ENCODE data around the gene C10orf95.
"Not testable (repeated sequence)": the region's sequence is repeated elsewhere in the genome, so short reads cannot be mapped to it uniquely, and the experiment has no call there.

Gene C10orf95, protein sequence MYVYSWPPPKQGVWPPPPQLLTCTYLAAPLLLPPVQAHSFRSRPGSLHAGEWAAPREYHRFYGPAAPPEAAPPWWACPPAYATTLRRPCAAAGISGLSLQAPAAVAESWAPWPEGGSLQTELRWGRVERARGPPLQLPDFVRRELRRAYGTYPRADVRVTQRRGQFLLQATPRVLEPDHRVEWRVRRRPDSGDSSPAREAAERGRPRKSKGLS

DNA sequence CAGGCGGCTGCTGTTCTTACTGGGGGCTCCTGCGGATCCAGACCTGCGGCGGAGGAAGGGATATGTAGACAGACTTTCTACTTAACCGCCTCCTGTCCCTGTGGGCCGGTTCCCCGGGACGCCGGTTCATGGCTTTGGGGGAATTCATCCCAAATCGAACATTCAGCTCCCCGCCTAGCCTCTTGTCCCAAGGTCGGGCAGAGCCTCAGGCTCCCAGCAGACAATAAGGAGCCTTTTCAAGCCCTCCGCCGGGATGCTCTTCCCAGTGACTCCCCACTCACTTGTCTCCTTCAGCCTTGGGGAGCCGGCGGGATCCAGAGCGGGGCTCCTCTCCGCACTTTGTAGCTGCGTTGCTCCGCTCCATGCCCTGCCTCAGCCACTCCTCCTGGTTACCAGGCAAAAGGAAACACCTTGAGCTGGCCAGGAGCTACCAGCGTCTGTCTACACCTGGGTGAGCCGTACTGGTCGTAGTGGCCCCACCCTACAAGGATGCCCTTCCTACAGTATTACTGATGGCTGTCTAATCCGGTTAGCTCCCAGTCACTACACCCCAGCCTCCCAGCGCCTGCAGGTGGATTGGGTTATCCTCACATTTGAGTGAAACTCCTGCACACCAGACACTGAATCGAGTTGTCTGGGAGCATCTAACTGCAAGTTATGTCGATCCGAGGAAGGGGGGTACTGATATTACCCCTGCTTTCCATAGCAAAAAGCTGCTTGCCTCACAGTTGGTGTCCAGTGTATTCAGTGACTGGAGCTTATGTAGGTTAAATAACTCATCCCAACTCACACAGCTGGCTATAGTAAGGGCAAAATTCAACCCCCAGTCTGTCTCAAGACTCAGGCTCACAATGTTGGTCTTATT is at the start of gene C10orf95:
TSS of gene C10orf95 (minus strand) at position 439 of the 865 bp plus-strand sequence. CDS start 450 bp downstream, outside the sequence.
- no peak for DNase-seq

DNA sequence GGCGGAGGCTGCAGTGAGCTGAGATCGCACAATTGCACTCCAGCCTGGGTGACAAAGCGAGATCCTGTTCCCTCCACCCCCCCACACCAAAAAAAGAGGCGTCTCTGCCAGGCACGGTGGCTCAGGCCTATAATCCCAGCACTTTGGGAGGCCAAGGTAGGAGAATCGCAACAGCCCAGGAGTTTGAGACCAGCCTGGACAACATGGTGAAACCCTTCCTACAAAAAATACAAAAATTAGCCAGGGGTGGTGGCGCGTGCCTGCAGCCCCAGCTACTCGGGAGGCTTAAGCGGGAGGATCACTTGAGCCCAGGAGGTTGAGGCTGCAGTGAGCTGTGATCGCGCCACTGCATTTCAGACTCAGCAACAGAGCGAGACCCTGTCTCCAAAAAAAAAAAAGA is 49.3 kb upstream of the C10orf95 start:
- not testable (repeated sequence) for DNase-seq

DNA sequence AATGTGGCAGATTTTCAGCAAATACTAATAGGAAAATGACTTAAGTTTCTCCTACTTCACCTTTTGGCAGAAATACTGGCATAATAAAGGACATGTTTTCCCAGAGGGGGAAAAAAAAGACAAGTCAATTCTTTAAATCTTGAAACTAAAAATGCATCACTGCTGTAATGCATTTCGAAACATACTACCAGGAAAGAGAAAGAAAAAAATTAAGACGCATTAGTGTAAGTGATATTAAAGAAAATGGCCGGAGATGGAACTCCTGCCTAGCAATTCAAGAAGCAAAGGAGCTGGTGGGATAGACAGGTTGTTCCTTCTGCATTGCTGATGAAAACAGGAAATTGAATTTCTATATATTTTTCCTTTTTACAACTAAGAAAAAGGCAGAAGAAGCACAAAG is 48.0 kb upstream of the C10orf95 start:
- DNase-seq: no peak

DNA sequence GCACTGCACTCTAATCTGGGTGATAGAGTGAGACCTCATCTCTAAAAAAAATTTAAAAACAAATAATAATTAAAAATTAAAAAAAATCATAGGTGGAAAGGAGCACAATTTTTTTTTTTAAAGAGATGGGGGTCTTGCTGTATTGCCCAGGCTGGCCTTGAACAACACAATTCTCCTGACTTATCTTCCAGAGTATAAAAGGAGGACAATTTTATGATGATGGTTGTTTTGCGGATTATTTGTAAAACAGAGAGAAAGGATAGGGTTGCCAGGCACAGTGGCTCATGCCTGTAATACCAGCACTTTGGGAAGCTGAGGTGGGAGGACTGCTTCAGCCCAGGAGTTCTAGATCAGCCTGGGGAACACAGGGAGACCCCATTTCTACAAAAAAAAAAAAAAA is 46.2 kb upstream of the C10orf95 start:
- DNase-seq: no peak

DNA sequence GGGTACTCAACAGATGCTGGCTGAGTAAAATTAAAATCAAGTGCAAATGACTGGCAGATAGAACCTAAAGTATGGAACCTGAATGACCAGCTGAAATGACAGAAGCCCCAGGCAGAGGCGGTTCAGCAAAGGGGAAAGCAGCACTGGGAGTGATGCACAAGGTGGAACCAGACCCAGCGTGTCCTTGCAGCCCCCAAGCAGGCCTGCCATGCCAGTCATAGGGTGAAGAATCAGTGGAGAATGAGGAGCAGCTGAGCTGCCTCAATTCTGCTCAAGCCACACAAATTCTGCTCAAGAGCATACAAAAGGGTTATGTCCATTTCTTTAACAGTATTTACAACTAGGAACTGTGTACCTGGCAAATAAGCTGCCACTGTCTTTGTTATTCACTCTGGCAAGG is 42.4 kb upstream of the C10orf95 start:
- no peak for DNase-seq

DNA sequence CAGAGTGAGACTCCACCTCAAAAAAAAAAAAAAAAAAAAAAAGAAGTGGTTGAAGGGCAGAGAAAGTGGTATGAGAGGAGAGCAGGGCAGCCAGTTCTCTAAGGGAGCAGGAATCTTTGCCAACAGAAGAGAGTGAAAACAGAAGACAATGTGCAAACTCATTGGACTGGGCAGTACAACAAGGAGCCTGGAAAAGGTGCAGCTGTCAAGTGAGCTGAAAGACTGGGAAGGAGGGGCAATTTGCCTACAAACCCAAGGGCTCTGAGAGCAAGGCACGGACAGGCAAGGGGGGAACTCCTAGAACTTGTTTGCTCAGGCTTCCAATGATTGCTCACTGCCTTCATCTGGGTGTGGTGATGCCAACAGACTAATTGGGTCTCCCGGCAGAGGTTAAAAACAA is 41.6 kb upstream of the C10orf95 start:
- DNase-seq: peak; percentile 71

DNA sequence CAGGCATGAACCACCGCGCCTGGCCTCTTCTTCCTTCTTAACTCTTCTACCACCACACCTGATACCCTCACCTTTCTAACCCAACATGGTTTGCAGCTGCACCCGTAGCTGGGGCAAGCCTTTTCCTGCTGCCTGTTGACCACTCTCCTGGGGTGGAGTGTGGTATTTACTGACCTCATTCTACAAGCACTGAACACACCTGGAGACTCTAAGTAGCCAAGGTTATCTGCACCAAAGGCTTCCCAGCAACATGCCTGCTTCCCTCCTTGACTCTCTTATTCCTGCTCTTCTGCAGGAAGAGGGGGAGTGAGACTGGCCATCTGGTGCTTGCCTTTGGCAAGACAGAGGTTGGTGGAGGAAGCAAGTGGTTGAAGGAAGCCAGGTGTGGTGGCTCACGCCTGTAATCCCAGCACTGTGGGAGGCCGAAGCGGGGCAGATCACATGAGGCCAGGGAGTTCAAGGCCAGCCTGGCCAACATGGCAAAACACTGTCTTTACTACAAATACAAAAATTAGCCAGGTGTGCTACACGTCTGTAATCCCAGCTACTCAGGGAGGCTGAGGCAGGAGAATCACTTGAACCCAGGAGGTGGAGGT is 41.1 kb upstream of the C10orf95 start:
- no peak for DNase-seq

DNA sequence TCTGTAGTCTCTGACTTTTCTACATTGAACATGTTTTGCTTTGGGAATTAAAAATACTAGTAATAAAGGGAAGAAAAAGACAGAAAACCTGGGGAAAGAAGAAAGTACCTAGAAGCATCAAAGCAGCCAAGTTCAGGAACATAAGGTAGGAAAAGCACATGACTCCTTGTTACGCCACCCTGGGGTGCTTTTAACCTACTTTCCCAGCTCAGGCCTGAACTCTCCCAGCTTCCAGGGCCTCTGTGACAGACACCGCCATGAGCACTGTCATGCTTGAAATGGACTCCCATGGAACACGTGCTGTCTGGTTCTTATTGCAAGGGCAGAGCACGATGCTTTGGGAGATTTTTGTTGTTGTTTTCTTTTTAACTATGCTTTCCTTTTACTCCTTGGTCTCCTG is 39.8 kb upstream of the C10orf95 start:
- DNase-seq: no peak

DNA sequence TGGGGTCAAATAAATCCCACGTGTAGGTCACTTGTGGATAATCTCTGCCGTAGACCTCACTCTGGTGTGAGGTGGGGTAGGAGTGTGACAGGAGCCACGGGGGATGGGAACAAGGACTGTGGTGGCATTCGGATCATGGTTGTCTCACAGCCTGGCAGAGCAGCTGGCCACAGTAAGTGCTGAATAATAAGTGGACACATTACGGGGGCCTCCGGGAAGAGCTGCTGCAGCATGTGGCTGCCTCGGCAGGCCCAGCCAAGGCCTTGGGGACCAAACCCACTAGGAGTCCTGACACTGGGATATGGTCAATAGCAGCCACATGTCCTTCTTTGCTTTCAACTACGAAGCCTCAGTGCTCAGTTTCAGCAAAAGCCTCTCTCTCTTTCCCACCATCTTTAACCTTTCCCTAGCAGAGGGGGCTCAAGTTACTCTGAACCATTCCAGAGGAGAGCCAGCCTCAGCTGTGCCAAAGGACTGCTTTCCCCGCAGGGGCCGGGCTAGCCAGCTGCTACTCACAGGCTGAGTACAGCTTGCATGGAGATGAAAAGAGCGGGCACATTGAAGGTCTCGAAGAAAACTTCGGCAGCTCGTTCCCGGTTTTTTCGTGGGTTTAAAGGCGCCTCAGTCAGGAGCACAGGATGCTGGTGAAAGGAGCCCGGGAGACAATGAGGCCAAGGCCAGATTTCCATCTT is 33.9 kb upstream of the C10orf95 start:
- peak; percentile 10 for DNase-seq

DNA sequence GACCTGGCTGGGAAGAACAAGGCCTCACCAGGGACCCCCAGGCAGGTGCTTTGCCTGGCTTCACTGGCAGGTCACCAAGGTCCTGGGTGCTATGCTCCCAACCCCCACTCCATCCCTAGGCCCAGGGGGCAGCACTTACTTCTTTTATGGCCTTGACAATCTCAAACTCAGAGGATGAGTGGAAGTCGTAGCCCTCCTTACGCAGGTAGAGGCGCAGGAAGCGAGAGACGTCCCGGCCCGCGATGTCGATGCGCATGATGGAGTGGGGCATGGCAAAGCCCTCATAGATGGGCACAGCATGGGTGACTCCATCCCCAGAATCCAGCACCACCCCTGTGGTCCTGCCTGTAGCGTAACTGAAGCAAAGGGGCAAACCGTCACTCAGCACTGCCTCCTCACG is 32.7 kb upstream of the C10orf95 start:
- DNase-seq: no peak

DNA sequence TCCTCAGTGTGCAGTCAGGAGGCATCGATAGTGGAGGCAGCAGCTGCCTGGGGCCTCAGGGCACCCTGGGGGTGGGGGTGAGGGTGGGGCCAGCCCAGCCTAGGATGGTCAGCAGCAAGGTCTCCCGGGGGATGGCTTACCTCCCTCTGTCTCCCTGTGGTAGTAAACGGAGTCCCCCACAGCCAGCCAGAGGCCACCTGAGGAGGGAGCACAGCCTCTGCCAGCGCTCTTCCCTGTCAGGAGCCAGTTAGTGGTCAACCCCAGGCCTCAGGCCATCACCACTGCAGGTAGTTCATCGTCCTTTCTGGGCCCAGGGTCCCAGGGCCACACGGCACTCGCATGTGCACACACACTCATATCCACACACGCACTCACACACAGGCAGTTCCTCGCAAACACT is 29.1 kb upstream of the C10orf95 start:
- DNase-seq: no peak

DNA sequence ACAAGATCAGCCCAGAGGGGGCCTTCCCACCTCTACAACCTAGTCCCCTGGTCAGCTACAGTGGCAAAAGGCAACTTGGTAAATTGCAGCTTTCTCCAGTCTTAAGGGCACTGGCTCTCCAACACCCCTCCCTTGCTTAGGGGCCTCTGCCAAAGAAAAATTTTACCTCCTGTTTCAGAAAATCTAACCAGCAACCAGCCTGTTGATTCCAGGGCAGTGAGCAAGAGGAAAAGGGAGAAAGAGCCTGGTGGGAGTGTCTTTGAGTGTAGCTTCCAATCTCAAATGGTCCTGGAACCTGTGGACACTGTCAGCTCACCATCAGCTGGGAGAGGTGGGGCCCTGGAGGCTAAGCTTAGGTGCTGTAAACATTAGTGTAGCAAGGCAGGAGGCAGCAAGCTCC is 28.3 kb upstream of the C10orf95 start:
- no peak for DNase-seq

DNA sequence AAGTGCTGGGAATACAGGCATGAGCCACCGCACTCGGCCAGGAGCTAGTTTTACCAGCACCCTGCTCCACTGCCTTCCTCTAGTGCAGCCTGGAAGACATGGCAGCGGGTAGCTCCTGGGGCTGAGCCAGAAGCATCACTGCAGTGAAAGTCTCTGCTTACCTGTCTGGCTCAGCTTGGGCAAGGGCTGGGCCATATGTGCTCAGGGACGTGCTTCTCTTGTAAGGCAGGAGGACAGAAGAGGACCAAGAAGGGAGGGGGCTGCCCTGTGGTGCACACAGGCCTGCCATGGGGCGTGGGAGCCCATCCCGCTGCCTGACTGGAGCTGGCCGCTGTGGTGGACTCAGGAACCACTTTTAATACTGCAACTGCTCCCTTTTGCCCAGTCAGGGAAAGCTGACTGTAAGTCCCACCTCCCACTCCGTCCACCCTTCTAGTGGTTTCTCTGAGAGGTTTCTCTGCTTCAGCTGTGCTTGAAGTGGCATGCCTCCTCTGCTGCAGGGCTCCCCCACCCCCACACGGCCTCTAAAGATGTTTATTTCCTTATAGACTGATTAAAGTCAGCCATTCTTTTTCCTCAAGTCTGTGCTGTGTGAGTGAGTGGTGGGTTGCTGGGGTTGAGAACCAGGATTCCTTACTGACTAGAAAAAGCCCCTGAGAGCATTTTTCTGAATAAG is 25.3 kb upstream of the C10orf95 start:
- no peak for DNase-seq

DNA sequence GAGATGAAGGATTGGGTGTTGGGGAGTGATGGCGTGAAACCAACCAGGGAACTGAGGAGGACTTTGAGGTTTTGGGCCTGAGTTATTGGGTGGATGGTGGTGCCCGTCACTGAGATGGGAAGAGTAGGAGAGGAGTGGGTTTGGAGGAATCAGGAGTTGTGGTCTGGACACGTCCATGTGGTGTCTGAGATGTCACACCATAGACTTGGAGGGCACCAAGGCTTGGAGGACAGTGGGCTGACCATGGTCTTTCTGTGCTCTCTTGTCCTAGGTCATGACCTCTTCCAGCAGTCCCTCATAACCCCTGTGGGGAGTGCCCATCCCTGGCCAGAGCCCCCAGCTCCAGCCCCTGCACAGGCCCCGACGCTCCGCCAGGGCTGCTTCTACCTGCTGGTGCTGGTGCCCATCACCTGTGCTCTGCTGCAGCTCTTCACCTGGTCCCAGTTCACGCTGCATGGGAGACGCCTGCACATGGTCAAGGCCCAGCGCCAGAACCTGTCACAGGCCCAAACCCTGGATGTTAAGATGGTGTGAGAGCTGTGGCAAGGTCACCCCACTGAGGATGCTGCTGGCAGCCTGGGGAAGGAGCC is 24.2 kb upstream of the C10orf95 start:
- no peak for DNase-seq

DNA sequence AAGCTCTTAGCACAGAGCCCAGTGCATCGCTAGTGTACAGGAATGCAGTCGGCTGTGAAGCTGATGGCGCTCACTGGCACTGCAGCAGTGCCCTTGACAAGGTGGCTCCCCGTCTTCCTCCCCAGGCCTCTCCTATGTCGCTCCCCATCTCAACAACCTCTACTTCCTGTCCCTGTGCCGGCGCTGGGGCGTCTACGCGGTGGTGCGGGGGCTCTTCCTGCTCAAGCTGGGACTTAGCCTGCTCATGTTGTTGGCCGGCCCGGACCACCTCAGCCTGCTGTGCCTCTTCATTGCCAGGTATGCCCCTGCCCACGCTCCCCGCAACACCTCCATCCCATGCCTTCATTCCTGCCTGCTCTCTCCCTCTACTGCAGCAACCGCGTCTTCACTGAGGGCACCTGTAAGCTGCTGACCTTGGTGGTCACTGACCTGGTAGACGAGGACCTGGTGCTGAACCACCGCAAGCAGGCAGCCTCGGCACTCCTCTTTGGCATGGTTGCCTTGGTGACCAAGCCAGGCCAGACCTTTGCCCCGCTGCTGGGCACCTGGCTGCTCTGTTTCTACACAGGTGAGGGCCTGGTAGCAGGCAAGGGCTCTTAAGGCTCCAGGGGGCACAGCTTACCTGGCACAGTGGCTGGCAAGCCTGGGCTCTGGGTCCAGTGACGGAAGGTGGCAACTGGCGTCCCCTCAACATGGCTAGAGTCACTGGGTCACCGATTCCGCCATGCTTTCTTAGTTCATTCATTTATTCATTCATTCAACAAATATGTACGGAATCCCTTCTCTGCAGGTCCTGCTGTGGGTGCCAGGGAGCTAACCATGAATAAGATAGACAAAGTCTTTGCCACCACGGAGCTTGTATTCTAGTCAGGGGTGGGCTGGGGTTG is 22.3 kb upstream of the C10orf95 start:
- DNase-seq: no peak

DNA sequence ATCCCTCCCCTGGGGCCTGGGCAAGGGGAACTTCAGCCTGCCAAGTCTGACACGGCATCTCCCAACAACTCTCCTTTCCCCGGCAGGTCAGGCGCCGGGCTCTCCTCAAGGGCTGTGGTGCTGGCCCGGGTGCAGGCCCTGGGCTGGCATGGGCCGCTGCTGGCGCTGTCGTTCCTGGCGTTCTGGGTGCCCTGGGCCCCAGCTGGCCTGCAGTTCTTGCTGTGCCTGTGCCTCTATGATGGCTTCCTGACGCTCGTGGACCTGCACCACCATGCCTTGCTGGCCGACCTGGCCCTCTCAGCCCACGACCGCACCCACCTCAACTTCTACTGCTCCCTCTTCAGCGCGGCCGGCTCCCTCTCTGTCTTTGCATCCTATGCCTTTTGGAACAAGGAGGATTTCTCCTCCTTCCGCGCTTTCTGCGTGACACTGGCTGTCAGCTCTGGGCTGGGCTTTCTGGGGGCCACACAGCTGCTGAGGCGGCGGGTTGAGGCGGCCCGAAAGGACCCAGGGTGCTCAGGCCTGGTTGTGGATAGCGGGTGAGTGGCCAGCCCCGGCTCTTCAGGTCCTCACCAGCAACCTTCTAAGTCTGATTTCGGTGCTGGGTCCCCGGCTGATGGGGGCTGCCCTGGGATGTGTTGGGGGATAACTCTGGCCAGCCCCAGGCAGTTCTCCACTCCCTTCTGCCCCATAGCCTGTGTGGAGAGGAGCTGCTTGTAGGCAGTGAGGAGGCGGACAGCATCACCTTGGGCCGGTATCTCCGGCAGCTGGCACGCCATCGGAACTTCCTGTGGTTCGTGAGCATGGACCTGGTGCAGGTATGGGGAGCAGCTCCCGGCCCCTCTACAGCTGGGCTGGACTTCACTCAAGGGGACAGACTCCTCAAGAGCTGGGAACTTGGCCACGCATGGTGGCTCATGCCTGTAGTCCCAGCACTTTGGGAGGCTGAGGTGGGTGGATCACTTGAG is 19.5 kb upstream of the C10orf95 start:
- DNase-seq: no peak

DNA sequence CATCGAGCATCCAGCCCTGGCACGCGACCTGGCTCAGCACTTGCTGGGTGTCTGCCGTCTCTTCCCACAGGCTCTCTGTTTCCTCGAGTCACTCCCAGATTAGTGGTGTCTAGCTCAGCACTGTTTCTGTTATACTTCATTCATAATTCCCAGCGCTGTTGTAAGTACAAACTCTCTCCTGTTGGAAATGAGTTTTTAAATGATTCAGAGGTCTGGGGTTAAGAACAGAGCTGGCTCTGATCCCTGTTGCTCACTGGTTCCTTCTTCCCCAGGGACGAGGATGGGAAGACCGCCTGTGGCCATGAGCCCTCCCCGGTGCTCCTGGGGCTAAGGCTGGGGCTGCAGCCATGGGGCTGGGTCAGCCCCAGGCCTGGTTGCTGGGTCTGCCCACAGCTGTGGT is 17.3 kb upstream of the C10orf95 start:
- no peak for DNase-seq

DNA sequence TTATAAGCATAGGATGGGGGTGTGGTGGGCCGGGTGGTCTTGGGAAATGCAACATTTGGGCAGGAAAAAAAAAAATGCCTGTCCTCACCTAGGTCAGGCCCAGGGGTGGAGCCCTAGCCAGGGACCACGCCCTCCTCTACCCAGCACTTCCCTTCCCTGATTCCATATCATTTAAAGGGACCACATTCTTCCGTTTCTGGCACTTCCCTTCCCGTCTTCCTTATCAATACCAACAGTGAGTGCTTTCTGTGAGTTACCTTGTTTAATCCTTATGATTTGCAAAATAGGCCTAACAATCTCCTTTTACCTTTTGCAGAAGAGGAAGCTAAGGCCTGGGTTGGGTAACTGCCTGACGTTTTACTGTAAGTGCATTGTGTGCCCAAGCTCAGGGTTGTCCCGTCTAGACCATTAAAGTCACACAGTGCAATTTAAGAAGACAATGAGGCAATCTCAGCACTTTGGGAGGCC is 16.7 kb upstream of the C10orf95 start:
- DNase-seq: no peak

DNA sequence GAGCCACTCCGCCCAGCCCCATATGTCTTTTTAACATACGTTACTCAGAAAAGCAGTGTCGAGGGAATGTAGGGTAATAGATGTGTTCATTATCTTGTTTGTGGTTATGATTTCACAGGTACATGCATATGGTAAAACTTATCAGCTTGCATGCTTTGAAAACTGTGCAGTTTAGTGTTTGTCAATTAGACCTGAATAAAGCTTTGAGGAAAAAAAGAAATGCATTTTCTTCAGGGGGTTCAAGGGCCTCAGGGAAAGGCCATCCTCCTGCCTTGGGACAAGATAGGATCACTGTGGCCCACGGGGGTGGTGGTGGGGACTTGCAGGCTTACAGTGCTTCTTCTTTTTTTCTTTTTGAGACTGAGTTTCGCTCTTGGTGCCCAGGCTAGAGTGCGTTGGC is 16.0 kb upstream of the C10orf95 start:
- DNase-seq: no peak

DNA sequence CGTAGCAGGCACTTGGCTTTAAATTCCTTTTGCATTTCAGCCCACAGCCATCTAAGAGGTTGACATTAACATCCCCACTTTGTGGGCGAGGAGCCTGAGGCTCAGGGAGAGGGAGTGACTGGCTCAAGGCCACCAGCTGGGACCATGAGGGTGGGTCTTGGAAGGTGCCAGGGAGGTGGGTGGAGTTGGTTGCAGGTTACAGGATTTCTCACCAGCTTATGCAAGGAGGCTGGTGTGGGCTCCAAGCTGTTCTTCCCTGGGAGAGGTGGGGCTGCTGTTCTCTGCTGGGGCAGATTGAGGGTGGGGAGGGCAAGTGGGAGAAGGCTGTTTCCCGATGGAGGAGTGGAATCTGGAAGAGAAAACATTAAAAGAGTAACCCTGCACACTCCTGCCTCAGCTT is 14.1 kb upstream of the C10orf95 start:
- no peak for DNase-seq
